Right lobe of liver (tissue), 4 donors: ENCODE results near the gene TSC22D1.

Source experiments
- POLR2A ChIP-seq: fragments of 450-650 bp; IDR thresholded peaks from one replicate; pipeline ENCODE4 v1.6.1; 2017; ENCODE audit warnings: antibody characterized with exemption, mild to moderate bottlenecking
- TF ChIP-seq, protein P1 (sequence below), 4 donors: fragments of 200-600 bp in 3 of 4; fragments of 450-650 bp in 1 of 4; IDR thresholded peaks; one replicate each; pipeline versions ENCODE4 v1.5.1 to v1.8.0; 2016 to 2022; ENCODE audit warnings: antibody characterized with exemption in 4 of 4, mild to moderate bottlenecking in 2 of 4
- donor health status: DM: no; HTN: no; CAD: no.
- donor health status: DM: no; HTN: no; CAD: no.
- donor health status: DM: no; HTN: yes; CAD: no.

GRCh38 chr13:44523146-44524015, 52.7 kb downstream of the TSC22D1 start:
- TF ChIP-seq, protein P1, sequence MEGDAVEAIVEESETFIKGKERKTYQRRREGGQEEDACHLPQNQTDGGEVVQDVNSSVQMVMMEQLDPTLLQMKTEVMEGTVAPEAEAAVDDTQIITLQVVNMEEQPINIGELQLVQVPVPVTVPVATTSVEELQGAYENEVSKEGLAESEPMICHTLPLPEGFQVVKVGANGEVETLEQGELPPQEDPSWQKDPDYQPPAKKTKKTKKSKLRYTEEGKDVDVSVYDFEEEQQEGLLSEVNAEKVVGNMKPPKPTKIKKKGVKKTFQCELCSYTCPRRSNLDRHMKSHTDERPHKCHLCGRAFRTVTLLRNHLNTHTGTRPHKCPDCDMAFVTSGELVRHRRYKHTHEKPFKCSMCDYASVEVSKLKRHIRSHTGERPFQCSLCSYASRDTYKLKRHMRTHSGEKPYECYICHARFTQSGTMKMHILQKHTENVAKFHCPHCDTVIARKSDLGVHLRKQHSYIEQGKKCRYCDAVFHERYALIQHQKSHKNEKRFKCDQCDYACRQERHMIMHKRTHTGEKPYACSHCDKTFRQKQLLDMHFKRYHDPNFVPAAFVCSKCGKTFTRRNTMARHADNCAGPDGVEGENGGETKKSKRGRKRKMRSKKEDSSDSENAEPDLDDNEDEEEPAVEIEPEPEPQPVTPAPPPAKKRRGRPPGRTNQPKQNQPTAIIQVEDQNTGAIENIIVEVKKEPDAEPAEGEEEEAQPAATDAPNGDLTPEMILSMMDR (IDR thresholded peaks at IDR 0.05), result no peak
- no peak for TF ChIP-seq POLR2A
